Sigmoid colon (tissue), 7 donors: Measurements from ENCODE around the gene CAB39L. TPM values are rescaled to one million over a fixed set of nuclear protein-coding genes. Genes with fewer than 3 reads are reported as not detected.

Experiments used
- DNase-seq: peaks from one replicate; pipeline ENCODE4 v3.0.0-alpha.2; 2019
- H3K27ac ChIP-seq, 4 donors: fragments of 200-600 bp; sonication (generic); one replicate each; pipeline ENCODE4 v1.5.1; 2016 to 2019; ENCODE audit warnings: mild to moderate bottlenecking in 1 of 4
- H3K27me3 ChIP-seq, 3 donors: fragments of 200-600 bp; sonication (generic); one replicate each; pipeline ENCODE4 v1.5.1; 2019; ENCODE audit warnings: mild to moderate bottlenecking in 1 of 3
- H3K36me3 ChIP-seq, 4 donors: fragments of 200-600 bp; sonication (generic); one replicate each; pipeline ENCODE4 v1.5.1; 2016 to 2019
- H3K4me1 ChIP-seq, 4 donors: fragments of 200-600 bp; sonication (generic); one replicate each; pipeline ENCODE4 v1.5.1; 2017 to 2019
- H3K4me3 ChIP-seq, 4 donors: fragments of 200-600 bp; sonication (generic); one replicate each; pipeline ENCODE4 v1.5.1; 2017 to 2019; ENCODE audit warnings: mild to moderate bottlenecking in 2 of 4, moderate library complexity in 1 of 4
- H3K9me3 ChIP-seq, 4 donors: fragments of 200-600 bp in 3 of 4; sonication (generic) in 3 of 4; one replicate each; pipeline versions ENCODE4 v1.5.1 to v1.6.1; 2013 to 2019
- CTCF ChIP-seq, 4 experiments: fragments of 450-650 bp in 3 of 4; fragments of 200-600 bp in 1 of 4; IDR thresholded peaks; one replicate each; pipeline ENCODE4 v1.5.1; 2016 to 2019; ENCODE audit warnings: antibody characterized with exemption in 4 of 4, mild to moderate bottlenecking in 3 of 4, moderate library complexity in 2 of 4
- EP300 ChIP-seq, 4 donors: sonication (generic); formaldehyde crosslinking; IDR thresholded peaks; one replicate each; pipeline ENCODE4 v1.6.1; 2017; ENCODE audit warnings: antibody characterized with exemption in 4 of 4
- POLR2A ChIP-seq, 2 donors: fragments of 450-650 bp; IDR thresholded peaks; one replicate each; pipeline ENCODE4 v1.6.1; 2016; ENCODE audit warnings: antibody characterized with exemption in 2 of 2, mild to moderate bottlenecking in 2 of 2, moderate library complexity in 2 of 2
- POLR2AphosphoS5 ChIP-seq, 4 donors: sonication (generic); formaldehyde crosslinking; IDR thresholded peaks; one replicate each; pipeline ENCODE4 v1.6.1; 2017; ENCODE audit warnings: antibody characterized with exemption in 4 of 4
- WGBS, 2 donors: extraction: QIAGEN DNeasy Blood & Tissue Kit; methylation state at CpG; one replicate each; pipeline ENCODE4 v1.1.7; 2013; 5-methylcytosine and 5-hydroxymethylcytosine counted together
- intact Hi-C: fragments of 100-400 bp; cut with DNase I; formaldehyde crosslinking; loops from one replicate; pipeline ENCODE4 v1.15.1; 2023
- polyA plus RNA-seq, 3 donors: library from polyadenylated mRNA; stranded (reverse); fragments of 200-250 nt; gene quantifications; one replicate each; pipeline ENCODE4 v1.2.3, GENCODE V29; 2013
- total RNA-seq, 4 donors: library from RNA; depleted of rRNA; stranded (reverse); fragments of >200 nt; gene quantifications; one replicate each; pipeline ENCODE4 v1.1.0, GENCODE V29; 2016
- donor health status: healthy with polysubstance abuse.
- donor health status: Bipolar disorder and iron deficiency.
- donor health status: healthy.

The CAB39L gene
- total and polyA plus RNA-seq, 7 donors = 5.5 to 180 (median 121) TPM

DNA sequence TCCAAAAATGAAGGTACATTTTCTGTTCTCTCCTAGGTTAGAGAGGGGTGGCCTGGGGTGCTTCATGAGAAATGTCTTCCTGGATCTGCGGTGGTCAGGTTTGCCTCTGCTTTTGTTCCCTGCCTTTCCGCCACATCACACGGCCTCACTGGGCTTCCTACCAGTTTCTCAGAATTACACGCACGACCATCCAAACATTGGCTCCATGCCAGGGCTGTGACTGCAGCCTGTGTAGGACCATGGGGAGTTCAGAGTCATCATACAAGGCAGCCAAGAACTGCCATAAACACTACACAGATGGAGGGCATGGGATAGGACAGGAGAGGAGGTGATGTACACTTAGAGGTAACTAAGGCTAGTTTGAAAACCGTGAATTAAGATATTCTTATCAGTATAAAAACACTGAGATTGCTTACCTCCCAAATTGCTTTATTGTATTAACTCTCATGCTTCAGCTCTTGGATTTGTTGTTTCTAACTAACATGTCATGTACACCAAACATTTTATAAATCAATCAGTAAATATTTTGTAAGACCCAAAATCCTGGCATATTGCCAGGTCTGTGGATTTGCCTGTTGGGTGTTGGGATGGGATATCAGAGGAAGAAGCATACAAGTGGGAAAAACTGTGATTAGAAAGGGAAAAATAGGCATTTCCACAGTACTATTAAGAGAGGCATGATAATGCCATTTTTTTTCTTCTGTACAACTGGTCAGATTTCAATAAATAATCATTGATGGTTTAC lies 150.9 kb downstream of the CAB39L start:
- Histone ChIP-seq H3K9me3 (no peaks in the 10 kb centered on the region), H3K4me3 (no peak overlapping the region), H3K27ac (peak overlapping the region; percentile 0 to 59 (median 30)), H3K27me3 (no peaks in the 10 kb centered on the region), H3K36me3 (peaks cover 0 to 2% (median 0%) of the 10 kb centered on the region in 4 donors), H3K4me1 (peaks cover 0 to 24% (median 13%) of the 10 kb centered on the region in 4 donors)
- DNase-seq = peak; percentile 90
- no peak for TF ChIP-seq POLR2A (IDR thresholded peaks at IDR 0.05)
- no peak for TF ChIP-seq CTCF (IDR thresholded peaks at IDR 0.05)
- peak in 1 of 4 donors; percentile 33 for TF ChIP-seq EP300 (IDR thresholded peaks at IDR 0.05)
- peak; percentile 22 to 74 (median 61) for TF ChIP-seq POLR2AphosphoS5 (IDR thresholded peaks at IDR 0.05)
- intact Hi-C loops = no loop called here
- 42 to 53% methylated on average over 6 of the region's 6 CpGs for WGBS, 2 donors

DNA sequence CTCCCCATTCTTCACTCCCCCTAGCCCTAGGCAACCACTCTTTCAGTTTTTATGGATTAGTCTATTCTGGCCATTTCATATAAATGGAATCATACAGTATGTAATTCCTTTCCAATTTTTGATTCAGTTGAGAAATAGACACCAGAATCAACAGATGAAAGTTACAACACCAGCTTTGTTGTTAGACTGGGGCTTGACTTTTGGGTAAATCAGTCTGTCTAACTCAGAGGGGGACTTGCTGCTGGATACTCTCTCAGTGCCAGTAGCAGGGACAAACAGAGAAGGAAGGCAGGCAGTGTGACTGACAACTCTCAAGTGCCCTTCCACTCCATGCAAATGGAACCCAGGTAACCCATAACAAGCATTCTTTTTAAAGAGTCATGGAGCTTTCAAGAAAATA lies 155.4 kb downstream of the CAB39L start:
- Histone ChIP-seq H3K9me3 (no peaks in the 10 kb centered on the region), H3K4me3 (no peak overlapping the region), H3K27ac (no peak overlapping the region), H3K27me3 (no peaks in the 10 kb centered on the region), H3K4me1 (peaks cover 0 to 13% (median 12%) of the 10 kb centered on the region in 4 donors), H3K36me3 (peaks cover 0 to 12% (median 2%) of the 10 kb centered on the region in 4 donors)
- no peak for DNase-seq
- no peak for TF ChIP-seq POLR2A (IDR thresholded peaks at IDR 0.05)
- no peak for TF ChIP-seq POLR2AphosphoS5 (IDR thresholded peaks at IDR 0.05)
- no peak for TF ChIP-seq EP300 (IDR thresholded peaks at IDR 0.05)
- TF ChIP-seq CTCF (IDR thresholded peaks at IDR 0.05) = no peak
- intact Hi-C loops = no loop called here

DNA sequence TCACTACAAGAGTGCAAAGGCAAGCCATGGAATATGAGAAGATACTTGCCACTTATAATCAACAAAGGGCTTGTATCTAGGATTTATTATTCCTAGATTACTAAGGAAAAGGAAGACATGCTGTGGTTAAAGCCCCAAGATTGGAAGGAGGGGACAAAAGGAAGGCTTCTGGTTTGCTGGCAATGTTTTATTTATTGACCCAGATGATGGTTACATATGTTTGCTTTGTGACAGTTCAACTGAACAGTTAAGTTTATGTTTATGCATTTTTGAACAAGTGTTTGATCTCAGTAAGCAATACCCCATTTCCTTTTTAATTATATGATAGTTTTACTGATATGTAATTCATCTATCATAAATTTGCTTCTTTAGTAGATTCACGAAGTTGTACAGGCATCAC lies 155.9 kb downstream of the CAB39L start:
- DNase-seq = no peak
- Histone ChIP-seq H3K36me3 (peaks cover 0 to 12% (median 2%) of the 10 kb centered on the region in 4 donors), H3K9me3 (no peaks in the 10 kb centered on the region), H3K27me3 (no peaks in the 10 kb centered on the region), H3K4me1 (peaks cover 0 to 9% (median 8%) of the 10 kb centered on the region in 4 donors), H3K27ac (no peak overlapping the region), H3K4me3 (no peak overlapping the region)
- TF ChIP-seq CTCF (IDR thresholded peaks at IDR 0.05) (no peak), EP300 (IDR thresholded peaks at IDR 0.05) (no peak), POLR2AphosphoS5 (IDR thresholded peaks at IDR 0.05) (no peak), POLR2A (IDR thresholded peaks at IDR 0.05) (no peak)
- 63 to 85% methylated on average over 1 of the region's 1 CpG for WGBS, 2 donors
- intact Hi-C loops = no loop called here

DNA sequence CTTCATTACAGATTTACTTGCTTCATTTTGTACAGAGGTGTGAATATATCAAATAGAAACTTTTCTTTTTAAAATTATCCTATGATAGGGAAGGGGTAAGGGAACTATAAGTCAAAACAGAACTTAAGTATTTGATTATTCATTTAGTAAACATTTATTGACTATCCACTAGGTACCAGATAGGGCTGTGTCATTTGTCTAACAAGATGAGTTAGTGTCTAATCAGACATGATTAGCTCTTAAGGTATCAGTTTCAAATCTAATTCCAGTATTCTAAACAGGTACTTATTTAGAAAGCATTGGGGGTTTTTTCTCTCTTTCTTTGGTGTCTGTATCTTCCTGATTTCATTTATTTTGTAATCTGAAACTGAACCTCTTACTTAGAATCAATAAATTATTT lies 164.0 kb downstream of the CAB39L start:
- Histone ChIP-seq H3K27ac (no peak overlapping the region), H3K36me3 (peaks cover 0 to 22% (median 2%) of the 10 kb centered on the region in 4 donors), H3K4me3 (no peak overlapping the region), H3K9me3 (no peaks in the 10 kb centered on the region), H3K27me3 (no peaks in the 10 kb centered on the region), H3K4me1 (no peaks in the 10 kb centered on the region)
- intact Hi-C loops = no loop called here
- no peak for TF ChIP-seq POLR2AphosphoS5 (IDR thresholded peaks at IDR 0.05)
- no peak for TF ChIP-seq POLR2A (IDR thresholded peaks at IDR 0.05)
- no peak for TF ChIP-seq EP300 (IDR thresholded peaks at IDR 0.05)
- no peak for TF ChIP-seq CTCF (IDR thresholded peaks at IDR 0.05)
- DNase-seq = no peak
